Heart left ventricle (tissue), 16 donors: ENCODE measurements around the gene RAB33B. TPM values are rescaled to one million over a fixed set of nuclear protein-coding genes. Genes with fewer than 3 reads are reported as not detected.

ENCODE experiments used
- ATAC-seq, 4 donors: fragments of 200-7000 bp; cut with Tn5 transposase; one replicate each; pipeline ENCODE4 v1.9.1; 2020 to 2022; ENCODE audit warnings: moderate library complexity in 4 of 4, mild to moderate bottlenecking in 3 of 4, moderate number of reproducible peaks in 1 of 4
- DNase-seq, 5 donors: peaks; one replicate each; pipeline ENCODE4 v3.0.0-alpha.2; 2020
- H3K27ac ChIP-seq, 12 donors: fragments of 200-600 bp; sonication (generic) in 4 of 12; one replicate each; pipeline versions ENCODE4 v1.5.0 to v1.8.0; 2016 to 2022; ENCODE audit warnings: mild to moderate bottlenecking in 2 of 12
- H3K27me3 ChIP-seq, 9 donors: fragments of 200-600 bp; sonication (generic) in 2 of 9; one replicate each; pipeline versions ENCODE4 v1.5.1 to v1.8.0; 2016 to 2022; ENCODE audit warnings: mild to moderate bottlenecking in 3 of 9
- H3K36me3 ChIP-seq, 9 donors: fragments of 200-600 bp; sonication (generic) in 2 of 9; one replicate each; pipeline versions ENCODE4 v1.5.0 to v1.8.0; 2018 to 2022; ENCODE audit warnings: mild to moderate bottlenecking in 2 of 9
- H3K4me1 ChIP-seq, 12 donors: fragments of 200-600 bp; sonication (generic) in 4 of 12; one replicate each; pipeline versions ENCODE4 v1.5.0 to v1.8.0; 2016 to 2022; ENCODE audit warnings: mild to moderate bottlenecking in 3 of 12
- H3K4me3 ChIP-seq, 12 donors: fragments of 200-600 bp; sonication (generic) in 4 of 12; one replicate each; pipeline versions ENCODE4 v1.5.0 to v1.8.0; 2017 to 2022; ENCODE audit warnings: mild to moderate bottlenecking in 9 of 12, moderate library complexity in 4 of 12
- H3K9me3 ChIP-seq, 12 donors: fragments of 200-600 bp; sonication (generic) in 4 of 12; one replicate each; pipeline versions ENCODE4 v1.5.0 to v1.8.0; 2016 to 2022; ENCODE audit warnings: mild to moderate bottlenecking in 1 of 12
- CTCF ChIP-seq, 12 donors: fragments of 200-600 bp; sonication (generic) in 4 of 12; IDR thresholded peaks; one replicate each; pipeline versions ENCODE4 v1.5.0 to v1.8.0; 2018 to 2022; ENCODE audit warnings: antibody characterized with exemption in 12 of 12, mild to moderate bottlenecking in 5 of 12
- POLR2A ChIP-seq, 2 donors: fragments of 450-650 bp; IDR thresholded peaks; one replicate each; pipeline ENCODE4 v1.6.1; 2017; ENCODE audit warnings: antibody characterized with exemption in 2 of 2, mild to moderate bottlenecking in 2 of 2, moderate library complexity in 2 of 2
- WGBS, 4 donors: extraction: QIAGEN DNeasy Blood & Tissue Kit in 2 of 4; methylation state at CpG; one replicate each; pipeline versions ENCODE4 v1.1.5 to v1.1.7; 2013 to 2018; 5-methylcytosine and 5-hydroxymethylcytosine counted together
- intact Hi-C, 10 donors: fragments of 100-400 bp; cut with DNase I; formaldehyde crosslinking; loops; one replicate each; pipeline versions ENCODE4 v1.11.1 to v1.14.2; 2022
- polyA plus RNA-seq, 2 donors: library from polyadenylated mRNA; stranded (reverse); fragments of 200-250 nt; gene quantifications; one replicate each; pipeline ENCODE4 v1.2.3, GENCODE V29; 2013
- total RNA-seq, 9 donors: library from RNA; depleted of rRNA in 2 of 9; stranded (reverse); fragments of >200 nt in 2 of 9; fragmentation: NEBNext Ultra II Directional in 3 of 9; extraction: Animal tissue kit (Norgen Biotek cat#: 25700) in 3 of 9; gene quantifications; one replicate each; pipeline versions ENCODE4 v1.1.0 to v1.2.4, GENCODE V29; 2016 to 2023
- donor health status: ischemic (EF 13 %, LVEDD 7.1; RV severe dilation, severe dysfunction).
- donor health status: healthy with polysubstance abuse.
- donor health status: DM: no; HTN: yes; CAD: no.
- donor health status: DM: no; HTN: no; CAD: no.
- donor health status: ischemic (EF 25% LVEDD 6.9; RV normal size, moderate dysfunction).
- donor health status: ischemic (EF 25% LVEDD 5.7; RV mildly dilated, moderate dysfunction).
- donor health status: healthy.
- donor health status: DM: yes; HTN: yes; CAD: no.
- donor health status: ischemic (EF 35%, LVEDD 5.7; RV mildly dilated, moderate dysfunction).
- donor health status: nonischemic (EF 11% LVEDD 7.7; RV severe dilation, severe dysfunction).
- donor health status: DM: yes; HTN: yes; CAD: no.
- donor health status: PGD.
- donor health status: ischemic (EF 29% LVEDD 5.4; RV normal size, mild dysfunction).
- donor health status: nonischemic (EF 23%, LVEDD 6.1; RV moderate dilation, normal function).

The RAB33B gene
- total and polyA plus RNA-seq, 11 donors = 2.3 to 9.4 (median 6.6) TPM

GRCh38 chr4:139455126-139455538 lies 1.2 kb downstream of the RAB33B start:
- peak overlapping the region in 9 of 12 donors; percentile 1 to 99 (median 96) for H3K27ac ChIP-seq
- DNase-seq (no peak), ATAC-seq (no peak)
- intact Hi-C loops = loop anchor here in 3 of 10 donors (5.0 to 10.0 kb wide), 3 partner anchors 38 to 100 kb away; partner anchors contain the start of gene SETD7 (in 1 of the 3)
- H3K4me1 ChIP-seq = peaks cover 9 to 56% (median 34%) of the 10 kb centered on the region in 12 donors
- 44 to 54% (median 50%) methylated on average over 6 of the region's 6 CpGs for WGBS, 4 donors
- H3K27me3 ChIP-seq = no peaks in the 10 kb centered on the region
- H3K4me3 ChIP-seq = peak overlapping the region; percentile 71 to 95 (median 90)
- H3K36me3 ChIP-seq = no peaks in the 10 kb centered on the region
- no peaks in the 10 kb centered on the region for H3K9me3 ChIP-seq
- TF ChIP-seq CTCF (IDR thresholded peaks at IDR 0.05) (no peak), POLR2A (IDR thresholded peaks at IDR 0.05) (no peak)

GRCh38 chr4:139457318-139457717 lies 3.4 kb downstream of the RAB33B start:
- H3K27me3 ChIP-seq = no peaks in the 10 kb centered on the region
- H3K27ac ChIP-seq = no peak overlapping the region
- DNase-seq (no peak), ATAC-seq (no peak)
- WGBS, 4 donors = 71 to 81% (median 72%) methylated on average over 4 of the region's 4 CpGs
- peaks cover 9 to 51% (median 31%) of the 10 kb centered on the region in 12 donors for H3K4me1 ChIP-seq
- TF ChIP-seq POLR2A (IDR thresholded peaks at IDR 0.05) (no peak), CTCF (IDR thresholded peaks at IDR 0.05) (no peak)
- no peaks in the 10 kb centered on the region for H3K9me3 ChIP-seq
- H3K4me3 ChIP-seq = peak overlapping the region in 2 of 12 donors; percentile 88 to 92
- intact Hi-C loops = loop anchor here in 3 of 10 donors (5.0 to 10.0 kb wide), 3 partner anchors 40 to 97 kb away; partner anchors contain the start of gene SETD7 (in 1 of the 3)
- H3K36me3 ChIP-seq = no peaks in the 10 kb centered on the region

- no peaks in the 10 kb centered on the region for H3K36me3 ChIP-seq
- no peak for TF ChIP-seq POLR2A (IDR thresholded peaks at IDR 0.05)
- TF ChIP-seq CTCF (IDR thresholded peaks at IDR 0.05) = no peak
- intact Hi-C loops = loop anchor here in 3 of 10 donors (5.0 to 10.0 kb wide), 3 partner anchors 39 to 96 kb away; partner anchors contain the start of gene SETD7 (in 1 of the 3)
- ATAC-seq = no peak
- peaks cover 0 to 45% (median 26%) of the 10 kb centered on the region in 12 donors for H3K4me1 ChIP-seq
- no peaks in the 10 kb centered on the region for H3K9me3 ChIP-seq
- no peak for DNase-seq
- no peaks in the 10 kb centered on the region for H3K27me3 ChIP-seq
- 92 to 100% (median 94%) methylated on average over 1 of the region's 1 CpG for WGBS, 4 donors
- H3K27ac ChIP-seq = no peak overlapping the region
- H3K4me3 ChIP-seq = no peak overlapping the region
Observed at GRCh38 chr4:139458543-139458942, 4.6 kb downstream of the RAB33B start.

GRCh38 chr4:139458999-139459398 lies 5.1 kb downstream of the RAB33B start:
- intact Hi-C loops = loop anchor here in 3 of 10 donors (5.0 to 10.0 kb wide), 3 partner anchors 38 to 96 kb away; partner anchors contain the start of gene SETD7 (in 1 of the 3)
- H3K36me3 ChIP-seq = no peaks in the 10 kb centered on the region
- peaks cover 0 to 45% (median 26%) of the 10 kb centered on the region in 12 donors for H3K4me1 ChIP-seq
- no peaks in the 10 kb centered on the region for H3K9me3 ChIP-seq
- H3K4me3 ChIP-seq = no peak overlapping the region
- no peaks in the 10 kb centered on the region for H3K27me3 ChIP-seq
- no peak for ATAC-seq
- H3K27ac ChIP-seq = no peak overlapping the region
- no peak for DNase-seq
- no peak for TF ChIP-seq CTCF (IDR thresholded peaks at IDR 0.05)
- TF ChIP-seq POLR2A (IDR thresholded peaks at IDR 0.05) = no peak
- WGBS, 4 donors = 86 to 91% (median 89%) methylated on average over 3 of the region's 3 CpGs
